GM12891 (cell line): ENCODE data around the gene GCK.

Experiments
- POLR2A ChIP-seq: IDR thresholded peaks from 2 replicates; pipeline ENCODE4 v1.6.1; 2011; ENCODE audit warnings: low read depth, low read length, control low read depth
- TAF1 ChIP-seq: IDR thresholded peaks from 2 replicates; pipeline ENCODE4 v1.6.1; 2011; ENCODE audit warnings: low read depth, low read length, control low read depth

GRCh38 chr7:44143646-44144250, 45.5 kb downstream of the GCK start:
- TF ChIP-seq POLR2A, result no peak
- TF ChIP-seq TAF1, result no peak
